NT2/D1 (cell line): ENCODE results near the gene REN.

Experiments
- SUZ12 ChIP-seq: IDR thresholded peaks from 2 replicates; pipeline ENCODE4 v1.6.1; 2011; ENCODE audit not compliant: insufficient read length, insufficient read depth; ENCODE audit errors: extremely low read depth
- YY1 ChIP-seq: IDR thresholded peaks from 2 replicates; pipeline ENCODE4 v1.6.1; 2011; ENCODE audit not compliant: insufficient read length, insufficient read depth
- ZNF274 ChIP-seq: IDR thresholded peaks from 2 replicates; pipeline ENCODE4 v1.6.1; 2011; ENCODE audit warnings: mild to moderate bottlenecking, low read depth, low read length

- no peak for TF ChIP-seq SUZ12
- no peak for TF ChIP-seq ZNF274
- no peak for TF ChIP-seq YY1
These were observed 15.2 kb downstream of the REN start for GRCh38 chr1:204150702-204151551.
